CD14-positive monocyte (primary cell): ENCODE results near the gene PPIB. TPM values are rescaled to one million over a fixed set of nuclear protein-coding genes. Genes with fewer than 3 reads are reported as not detected.

ENCODE experiments used
- DNase-seq, 3 donors: peaks; one replicate each; pipeline ENCODE4 v3.0.0-alpha.2; 2011 to 2022
- H2AFZ ChIP-seq: 2 replicates; pipeline ENCODE4 v1.6.0; 2012; ENCODE audit warnings: mild to moderate bottlenecking, low read depth, low read length, inconsistent platforms; ENCODE audit not compliant: insufficient read depth, poor library complexity, severe bottlenecking
- H3K27ac ChIP-seq, 2 donors: 1 replicate in 1 of 2; 2 replicates in 1 of 2; pipeline ENCODE4 v1.5.1; 2012 to 2013; ENCODE audit warnings: low read length in 2 of 2, control low read depth in 1 of 2, inconsistent platforms in 1 of 2, low read depth in 1 of 2, mild to moderate bottlenecking in 1 of 2
- H3K27me3 ChIP-seq, 2 donors: one replicate each; pipeline versions ENCODE4 v1.6.0 to v1.6.1; 2011 to 2013; ENCODE audit warnings: low read length in 2 of 2; ENCODE audit not compliant: control insufficient read depth in 2 of 2, insufficient read depth in 2 of 2
- H3K36me3 ChIP-seq, 2 donors: replicated peaks in 1 of 2; 1 replicate in 1 of 2; 2 replicates in 1 of 2; pipeline versions ENCODE4 v1.5.1 to v1.6.1; 2012 to 2013; ENCODE audit warnings: low read length in 2 of 2, control low read depth in 1 of 2, inconsistent platforms in 1 of 2, mild to moderate bottlenecking in 1 of 2; ENCODE audit not compliant: insufficient read depth in 2 of 2, control insufficient read depth in 1 of 2
- H3K4me1 ChIP-seq, 2 donors: 1 replicate in 1 of 2; 2 replicates in 1 of 2; pipeline versions ENCODE4 v1.5.1 to v1.6.1; 2012 to 2013; ENCODE audit warnings: low read length in 2 of 2, control low read depth in 1 of 2, inconsistent platforms in 1 of 2, mild to moderate bottlenecking in 1 of 2, moderate library complexity in 1 of 2; ENCODE audit not compliant: insufficient read depth in 2 of 2, control insufficient read depth in 1 of 2
- H3K4me2 ChIP-seq: replicated peaks from 2 replicates; pipeline ENCODE3; 2012; ENCODE audit warnings: low read length, moderate library complexity, mild to moderate bottlenecking; ENCODE audit not compliant: poor library complexity, severe bottlenecking; ENCODE audit errors: extremely low read depth
- H3K4me3 ChIP-seq, 3 experiments: fragments of 200-600 bp in 1 of 3; sonication (generic) in 1 of 3; replicated peaks in 1 of 3; 1 replicate in 2 of 3; 2 replicates in 1 of 3; pipeline ENCODE4 v1.5.1; 2011 to 2013; ENCODE audit warnings: low read length in 3 of 3, mild to moderate bottlenecking in 3 of 3, control low read depth in 2 of 3, low read depth in 2 of 3, inconsistent platforms in 1 of 3, moderate library complexity in 1 of 3
- H3K79me2 ChIP-seq: 2 replicates; pipeline ENCODE4 v1.6.0; 2012; ENCODE audit warnings: mild to moderate bottlenecking, control low read depth, inconsistent platforms, low read length, moderate library complexity; ENCODE audit not compliant: insufficient read depth
- H3K9ac ChIP-seq: 2 replicates; pipeline ENCODE4 v1.6.0; 2017; ENCODE audit warnings: low read length, mild to moderate bottlenecking; ENCODE audit not compliant: insufficient read depth, poor library complexity, severe bottlenecking
- H3K9me3 ChIP-seq, 2 donors: replicated peaks in 1 of 2; 1 replicate in 1 of 2; 2 replicates in 1 of 2; pipeline versions ENCODE4 v1.5.1 to v1.6.1; 2012 to 2013; ENCODE audit warnings: low read length in 2 of 2, control low read depth in 1 of 2; ENCODE audit not compliant: control insufficient read depth in 1 of 2, insufficient read depth in 1 of 2
- H4K20me1 ChIP-seq: 2 replicates; pipeline ENCODE4 v1.6.0; 2012; ENCODE audit warnings: mild to moderate bottlenecking, low read length, control low read depth, moderate library complexity; ENCODE audit not compliant: insufficient read depth
- H3K27ac Mint-ChIP-seq, 7 donors: one replicate each; pipeline ENCODE4 v1.8.0; 2020; ENCODE audit warnings: mild to moderate bottlenecking in 7 of 7, mixed read lengths in 7 of 7, moderate library complexity in 6 of 7, inconsistent platforms in 2 of 7
- H3K27me3 Mint-ChIP-seq, 3 donors: one replicate each; pipeline ENCODE4 v1.8.0; 2021 to 2022; ENCODE audit warnings: low read depth in 3 of 3, mild to moderate bottlenecking in 3 of 3, mixed read lengths in 3 of 3, moderate library complexity in 3 of 3, inconsistent platforms in 1 of 3
- H3K36me3 Mint-ChIP-seq, 2 donors: one replicate each; pipeline ENCODE4 v1.8.0; 2020; ENCODE audit warnings: mixed read lengths in 2 of 2, inconsistent platforms in 1 of 2, mild to moderate bottlenecking in 1 of 2
- H3K4me1 Mint-ChIP-seq: one replicate; pipeline ENCODE4 v1.8.0; 2020; ENCODE audit warnings: mild to moderate bottlenecking, mixed read lengths
- H3K4me3 Mint-ChIP-seq, 2 donors: one replicate each; pipeline ENCODE4 v1.8.0; 2020; ENCODE audit warnings: mild to moderate bottlenecking in 2 of 2, mixed read lengths in 2 of 2, moderate library complexity in 1 of 2
- H3K9me3 Mint-ChIP-seq, 7 donors: one replicate each; pipeline ENCODE4 v1.8.0; 2020 to 2022; ENCODE audit warnings: mixed read lengths in 7 of 7, mild to moderate bottlenecking in 6 of 7, moderate library complexity in 6 of 7, inconsistent platforms in 2 of 7
- WGBS: methylation state at CpG from one replicate; pipeline ENCODE4 v1.1.5; 2013; ENCODE audit warnings: missing lambda C conversion rate; ENCODE audit not compliant: insufficient coverage; 5-methylcytosine and 5-hydroxymethylcytosine counted together
- intact Hi-C, 2 donors: fragments of 100-400 bp; cut with micrococcal nuclease; formaldehyde crosslinking; loops; one replicate each; pipeline versions ENCODE4 v1.15.0 to v1.15.1; 2023
- polyA plus RNA-seq, 3 donors: library from polyadenylated mRNA; depleted of rRNA in 1 of 3; unstranded in 2 of 3; stranded (reverse) in 1 of 3; fragments of 300-500 nt in 2 of 3; fragments of >200 nt in 1 of 3; fragmentation: Illumina TruSeq in 2 of 3; gene quantifications; 1 replicate in 2 of 3; 2 replicates in 1 of 3; pipeline ENCODE4 v1.2.3, GENCODE V29; 2012 to 2021
- TF ChIP-seq, protein P1 (sequence below): fragments of 200-600 bp; IDR thresholded peaks from one replicate; pipeline ENCODE4 v1.8.0; 2022; ENCODE audit warnings: antibody characterized with exemption, mild to moderate bottlenecking

The PPIB gene
- polyA plus RNA-seq, 3 donors: 224 to 532 (median 520) TPM

DNA sequence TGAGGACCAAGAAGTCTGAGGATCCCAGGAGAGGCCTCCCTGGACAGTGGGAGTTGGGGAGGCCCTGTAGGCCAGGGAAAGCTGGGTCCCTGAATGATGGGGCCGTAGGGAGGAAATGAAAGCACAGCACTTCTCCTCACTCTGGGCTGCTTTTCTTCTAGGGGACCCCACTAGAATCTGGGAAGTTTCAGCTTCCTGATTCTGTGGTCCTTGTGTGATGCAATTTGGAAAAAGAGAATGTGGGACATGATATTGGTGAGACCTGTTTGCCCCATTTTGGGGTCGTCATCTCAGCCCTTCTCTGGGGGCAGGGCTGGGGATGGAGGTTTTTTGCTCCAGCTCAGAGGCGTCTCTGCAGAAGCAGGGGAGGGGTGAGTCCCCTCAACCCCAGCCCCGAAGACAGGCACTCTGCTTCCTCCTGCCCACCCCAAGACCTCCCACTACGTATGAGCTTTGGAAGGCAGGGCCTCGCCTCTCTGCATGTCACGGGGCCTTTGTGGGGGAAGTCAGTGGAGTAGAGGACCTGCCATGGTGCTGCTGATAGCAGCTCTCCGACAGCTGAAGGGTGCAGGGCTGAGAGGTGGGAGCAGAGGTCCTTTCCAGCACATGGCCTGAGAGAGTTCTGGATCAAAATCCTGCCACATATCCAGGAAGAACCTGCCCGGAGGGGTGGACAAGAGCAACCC, 12.8 kb downstream of the PPIB start:
- TF ChIP-seq, protein P1, sequence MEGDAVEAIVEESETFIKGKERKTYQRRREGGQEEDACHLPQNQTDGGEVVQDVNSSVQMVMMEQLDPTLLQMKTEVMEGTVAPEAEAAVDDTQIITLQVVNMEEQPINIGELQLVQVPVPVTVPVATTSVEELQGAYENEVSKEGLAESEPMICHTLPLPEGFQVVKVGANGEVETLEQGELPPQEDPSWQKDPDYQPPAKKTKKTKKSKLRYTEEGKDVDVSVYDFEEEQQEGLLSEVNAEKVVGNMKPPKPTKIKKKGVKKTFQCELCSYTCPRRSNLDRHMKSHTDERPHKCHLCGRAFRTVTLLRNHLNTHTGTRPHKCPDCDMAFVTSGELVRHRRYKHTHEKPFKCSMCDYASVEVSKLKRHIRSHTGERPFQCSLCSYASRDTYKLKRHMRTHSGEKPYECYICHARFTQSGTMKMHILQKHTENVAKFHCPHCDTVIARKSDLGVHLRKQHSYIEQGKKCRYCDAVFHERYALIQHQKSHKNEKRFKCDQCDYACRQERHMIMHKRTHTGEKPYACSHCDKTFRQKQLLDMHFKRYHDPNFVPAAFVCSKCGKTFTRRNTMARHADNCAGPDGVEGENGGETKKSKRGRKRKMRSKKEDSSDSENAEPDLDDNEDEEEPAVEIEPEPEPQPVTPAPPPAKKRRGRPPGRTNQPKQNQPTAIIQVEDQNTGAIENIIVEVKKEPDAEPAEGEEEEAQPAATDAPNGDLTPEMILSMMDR: no peak
- Histone ChIP-seq H3K79me2 (no peaks in the 10 kb centered on the region), H4K20me1 (peaks cover 39% of the 10 kb centered on the region), H3K4me1 (peaks cover 40 to 47% of the 10 kb centered on the region in 2 donors), H3K27ac (peak overlapping the region in 1 of 2 donors; percentile 2), H3K9ac (no peak overlapping the region), H3K27me3 (peaks cover 17 to 25% of the 10 kb centered on the region in 2 donors), H3K36me3 (peaks cover 12 to 23% of the 10 kb centered on the region in 2 donors), H3K9me3 (no peaks in the 10 kb centered on the region), H3K4me2 (peak overlapping the region; percentile 53), H2AFZ (no peak overlapping the region), H3K4me3 (peak overlapping the region in 1 of 3 experiments; percentile 43)
- Mint-ChIP-seq H3K27me3 (peaks cover 24 to 34% (median 30%) of the 10 kb centered on the region in 3 donors), H3K9me3 (peaks cover 0 to 7% (median 2%) of the 10 kb centered on the region in 7 donors), H3K4me3 (peak overlapping the region; percentile 55 to 85), H3K4me1 (peaks cover 38% of the 10 kb centered on the region), H3K36me3 (peaks cover 11 to 25% of the 10 kb centered on the region in 2 donors), H3K27ac (peak overlapping the region in 4 of 7 donors; percentile 32 to 55 (median 42))
- intact Hi-C loops: loop anchor here in 1 of 2 donors (5.0 kb wide), 1 partner anchor 398 kb away; no protein-coding TSS in a partner anchor
- peak in 2 of 3 donors; percentile 36 to 37 for DNase-seq
- 40% methylated on average over 2 of the region's 9 CpGs for WGBS

DNA sequence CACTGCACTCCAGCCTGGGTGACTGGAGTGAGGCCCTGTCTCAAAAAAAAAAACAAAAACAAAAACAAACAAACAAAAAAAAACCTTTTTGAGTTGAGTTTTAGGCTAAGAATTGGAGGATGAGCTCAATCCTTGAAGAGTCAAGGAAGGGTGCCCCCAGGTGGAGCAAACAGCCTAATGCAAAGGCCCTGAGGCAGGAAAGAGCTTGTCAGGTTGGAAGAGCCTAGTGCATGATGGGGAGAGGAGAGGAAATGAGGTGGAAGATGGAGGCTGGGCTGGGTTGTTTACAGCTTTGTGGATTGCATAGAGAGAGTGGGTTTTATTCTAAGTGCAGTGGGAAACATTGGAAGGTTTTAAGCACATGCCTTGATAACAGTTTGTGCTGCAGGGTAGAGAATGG, 13.4 kb downstream of the PPIB start:
- peaks cover 0 to 7% (median 2%) of the 10 kb centered on the region in 7 donors for H3K9me3 Mint-ChIP-seq
- no peak overlapping the region for H3K9ac ChIP-seq
- peaks cover 13 to 26% of the 10 kb centered on the region in 2 donors for H3K36me3 Mint-ChIP-seq
- H3K27me3 ChIP-seq: peaks cover 17 to 25% of the 10 kb centered on the region in 2 donors
- H3K9me3 ChIP-seq: no peaks in the 10 kb centered on the region
- peaks cover 38% of the 10 kb centered on the region for H3K4me1 Mint-ChIP-seq
- no peak overlapping the region for H2AFZ ChIP-seq
- H3K4me3 Mint-ChIP-seq: no peak overlapping the region
- peak overlapping the region in 1 of 3 experiments; percentile 43 for H3K4me3 ChIP-seq
- peaks cover 40 to 47% of the 10 kb centered on the region in 2 donors for H3K4me1 ChIP-seq
- H3K79me2 ChIP-seq: no peaks in the 10 kb centered on the region
- H3K27me3 Mint-ChIP-seq: peaks cover 24 to 34% (median 30%) of the 10 kb centered on the region in 3 donors
- peak overlapping the region; percentile 53 for H3K4me2 ChIP-seq
- TF ChIP-seq, protein P1: no peak
- no peak for DNase-seq
- peaks cover 16 to 26% of the 10 kb centered on the region in 2 donors for H3K36me3 ChIP-seq
- H3K27ac Mint-ChIP-seq: peak overlapping the region in 3 of 7 donors; percentile 13 to 58 (median 55)
- intact Hi-C loops: no loop called here
- no peak overlapping the region for H3K27ac ChIP-seq
- peaks cover 42% of the 10 kb centered on the region for H4K20me1 ChIP-seq
